Measurements from ENCODE around the gene PRPH2.

The PRPH2 gene

DNA sequence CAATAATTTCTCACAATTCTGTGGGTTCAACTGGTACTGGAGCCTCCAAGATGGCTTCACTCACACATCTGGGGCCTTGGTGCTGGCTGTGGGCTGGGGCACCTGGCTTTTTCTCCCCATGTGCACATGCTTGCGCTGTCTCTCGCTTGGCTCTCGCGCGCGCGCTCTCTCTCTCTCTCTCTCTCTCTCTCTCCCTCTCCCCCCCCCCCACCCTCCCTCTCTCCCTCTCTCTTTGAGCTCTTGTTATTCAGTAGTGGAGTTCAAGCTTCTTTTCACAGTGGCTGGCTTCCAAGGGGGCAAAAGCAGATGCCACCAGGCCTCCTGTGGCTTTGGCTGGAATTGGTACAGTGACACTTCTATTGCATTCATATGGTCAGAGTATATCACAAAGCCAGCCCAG lies 34.3 kb upstream of the PRPH2 start:
- TF ChIP-seq CTCF (IDR thresholded peaks at IDR 0.05; ENCODE audit: unreplicated experiment in 3 of 3): no peak
- H3K36me3 Mint-ChIP-seq (ENCODE audit: low read depth): peaks cover 5% of the 10 kb centered on the region
- H3K27ac Mint-ChIP-seq: no peak overlapping the region
- H3K27me3 Mint-ChIP-seq (ENCODE audit: low read depth): no peaks in the 10 kb centered on the region
- no peaks in the 10 kb centered on the region for H3K9me3 Mint-ChIP-seq
- H3K4me3 Mint-ChIP-seq: no peak overlapping the region
- H3K4me1 Mint-ChIP-seq: peaks cover 6% of the 10 kb centered on the region

- no peak overlapping the region for H3K27ac Mint-ChIP-seq
Observed at GRCh38 chr6:42754759-42755158, 32.4 kb upstream of the PRPH2 start.

GRCh38 chr6:42751055-42751454 lies 28.7 kb upstream of the PRPH2 start:
- TF ChIP-seq CTCF (IDR thresholded peaks at IDR 0.05; ENCODE audit: unreplicated experiment in 3 of 3): no peak
- H3K4me1 Mint-ChIP-seq: peaks cover 16% of the 10 kb centered on the region
- H3K36me3 Mint-ChIP-seq (ENCODE audit: low read depth): no peaks in the 10 kb centered on the region
- H3K4me3 Mint-ChIP-seq: peak overlapping the region; percentile 16 to 25 (median 24)
- no peaks in the 10 kb centered on the region for H3K27me3 Mint-ChIP-seq (ENCODE audit: low read depth)
- H3K27ac Mint-ChIP-seq: peak overlapping the region in 2 of 3 experiments; percentile 68 to 82
- H3K9me3 Mint-ChIP-seq: no peaks in the 10 kb centered on the region

More at GRCh38 chr6:42754759-42755158, 32.4 kb upstream of the PRPH2 start:
- Mint-ChIP-seq H3K27me3 (ENCODE audit: low read depth) (no peaks in the 10 kb centered on the region), H3K9me3 (no peaks in the 10 kb centered on the region), H3K36me3 (ENCODE audit: low read depth) (peaks cover 5% of the 10 kb centered on the region), H3K4me3 (no peak overlapping the region), H3K4me1 (peaks cover 12% of the 10 kb centered on the region)
- no peak for TF ChIP-seq CTCF (IDR thresholded peaks at IDR 0.05; ENCODE audit: unreplicated experiment in 3 of 3)

GRCh38 chr6:42748203-42748898 lies 26.0 kb upstream of the PRPH2 start:
- TF ChIP-seq CTCF (IDR thresholded peaks at IDR 0.05; ENCODE audit: unreplicated experiment in 3 of 3): no peak
- peak overlapping the region; percentile 97 to 99 (median 98) for H3K27ac Mint-ChIP-seq

DNA sequence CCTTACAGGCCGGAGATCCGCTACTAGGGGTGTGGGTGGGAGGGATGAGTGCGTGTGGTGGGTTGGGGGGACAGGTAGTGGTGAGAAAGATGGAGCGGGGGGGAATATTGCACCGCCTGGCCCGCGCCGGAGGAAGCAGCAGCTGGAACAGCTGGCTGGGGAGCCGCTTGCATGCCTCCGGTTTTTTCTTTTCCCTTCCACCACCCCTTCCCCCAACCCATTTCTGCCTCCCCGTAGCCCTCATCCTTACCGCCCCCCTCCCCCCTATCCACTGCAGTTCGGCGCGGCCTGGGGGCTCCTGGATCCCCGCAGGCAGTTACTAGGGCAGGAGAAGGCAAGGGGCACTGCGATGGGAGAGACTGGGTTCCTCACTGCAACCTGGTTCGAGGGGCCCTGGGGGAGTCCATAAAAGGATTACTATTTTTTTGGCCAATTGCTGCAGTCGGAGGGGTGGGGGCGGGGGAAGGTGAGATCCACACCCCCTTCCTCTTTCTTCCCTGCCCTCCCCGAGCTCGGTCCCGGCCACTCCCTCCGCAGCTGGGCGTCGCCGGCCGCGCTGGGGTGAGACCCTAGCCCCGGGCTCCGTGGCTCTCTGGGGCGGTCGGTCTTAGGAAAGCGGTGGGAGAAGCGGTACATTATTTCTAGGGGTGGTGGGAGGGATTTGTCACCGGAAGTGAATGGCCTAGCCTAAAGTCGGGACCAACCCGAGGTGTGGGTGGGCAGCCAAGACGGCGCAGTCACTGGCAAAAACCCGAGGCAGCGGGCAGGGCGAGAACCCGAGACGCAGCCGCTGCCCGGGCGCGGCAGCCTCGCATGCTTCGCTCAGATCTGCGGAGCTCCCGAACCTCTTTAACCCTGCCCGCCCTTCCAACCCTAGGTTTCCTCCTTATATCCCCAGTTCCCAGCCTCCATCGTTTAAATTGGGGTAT lies 24.3 kb upstream of the PRPH2 start:
- no peaks in the 10 kb centered on the region for H3K9me3 Mint-ChIP-seq

More at GRCh38 chr6:42748203-42748898, 26.0 kb upstream of the PRPH2 start:
- H3K4me3 Mint-ChIP-seq: peak overlapping the region; percentile 96 to 100 (median 97)
- H3K36me3 Mint-ChIP-seq (ENCODE audit: low read depth): peaks cover 4% of the 10 kb centered on the region
- H3K4me1 Mint-ChIP-seq: peaks cover 30% of the 10 kb centered on the region
- H3K27me3 Mint-ChIP-seq (ENCODE audit: low read depth): no peaks in the 10 kb centered on the region
- no peaks in the 10 kb centered on the region for H3K9me3 Mint-ChIP-seq

More for the DNA sequence above, 24.3 kb upstream of the PRPH2 start:
- no peak for TF ChIP-seq CTCF (IDR thresholded peaks at IDR 0.05; ENCODE audit: unreplicated experiment in 3 of 3)
- Mint-ChIP-seq H3K4me3 (peak overlapping the region; percentile 96 to 100 (median 97)), H3K36me3 (ENCODE audit: low read depth) (peaks cover 4% of the 10 kb centered on the region), H3K4me1 (peaks cover 41% of the 10 kb centered on the region), H3K27me3 (ENCODE audit: low read depth) (no peaks in the 10 kb centered on the region), H3K27ac (peak overlapping the region; percentile 97 to 99 (median 98))
